GM19372 (cell line): ENCODE results near the gene FAM227B.
"Not testable (repeated sequence)": the region's sequence is repeated elsewhere in the genome, so short reads cannot be mapped to it uniquely, and the experiment has no call there.

Source experiments
- ATAC-seq: cut with Tn5 transposase; IDR thresholded peaks from one replicate; pipeline ENCODE4 v1.9.1; 2021; ENCODE audit warnings: mild to moderate bottlenecking, low read depth, moderate library complexity; ENCODE audit not compliant: unreplicated experiment

Gene FAM227B

DNA sequence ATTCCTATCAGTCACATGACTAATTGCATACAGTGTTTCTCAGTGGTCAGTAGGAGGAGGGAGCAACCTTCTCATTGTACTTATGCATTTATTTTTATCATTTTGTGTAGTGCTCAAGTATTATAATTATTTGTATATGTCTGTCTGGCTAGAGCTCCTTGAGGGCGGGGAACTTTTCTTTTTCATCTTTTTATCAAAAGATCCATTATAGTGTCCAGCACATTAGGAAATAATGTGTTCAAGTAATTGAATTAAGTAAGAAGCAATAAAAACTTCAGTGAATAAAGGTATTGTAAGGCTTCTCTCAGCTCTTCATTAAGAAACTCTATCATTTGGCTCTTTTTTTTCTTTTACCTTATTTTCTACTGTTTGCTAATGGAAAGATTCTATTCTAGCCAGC, 178.8 kb downstream of the FAM227B start:
- no peak for ATAC-seq

DNA sequence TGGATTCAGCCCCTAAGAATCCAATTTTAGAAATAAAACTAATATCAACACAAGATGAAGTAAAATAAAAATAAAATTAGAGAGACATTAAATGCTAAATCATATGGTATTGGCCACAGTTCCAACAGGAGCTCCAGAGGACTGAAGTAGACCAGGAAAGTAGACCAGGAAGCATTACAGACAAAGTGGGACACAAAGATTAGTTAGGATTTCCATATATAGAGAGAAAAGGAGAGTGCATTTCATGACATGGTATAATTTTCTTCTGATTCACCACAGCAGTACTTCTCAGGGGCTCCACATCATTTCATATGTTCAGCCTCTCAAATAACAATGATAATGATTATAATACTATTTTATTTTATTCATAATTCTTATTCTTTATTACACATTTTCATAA, 179.3 kb downstream of the FAM227B start:
- no peak for ATAC-seq

DNA sequence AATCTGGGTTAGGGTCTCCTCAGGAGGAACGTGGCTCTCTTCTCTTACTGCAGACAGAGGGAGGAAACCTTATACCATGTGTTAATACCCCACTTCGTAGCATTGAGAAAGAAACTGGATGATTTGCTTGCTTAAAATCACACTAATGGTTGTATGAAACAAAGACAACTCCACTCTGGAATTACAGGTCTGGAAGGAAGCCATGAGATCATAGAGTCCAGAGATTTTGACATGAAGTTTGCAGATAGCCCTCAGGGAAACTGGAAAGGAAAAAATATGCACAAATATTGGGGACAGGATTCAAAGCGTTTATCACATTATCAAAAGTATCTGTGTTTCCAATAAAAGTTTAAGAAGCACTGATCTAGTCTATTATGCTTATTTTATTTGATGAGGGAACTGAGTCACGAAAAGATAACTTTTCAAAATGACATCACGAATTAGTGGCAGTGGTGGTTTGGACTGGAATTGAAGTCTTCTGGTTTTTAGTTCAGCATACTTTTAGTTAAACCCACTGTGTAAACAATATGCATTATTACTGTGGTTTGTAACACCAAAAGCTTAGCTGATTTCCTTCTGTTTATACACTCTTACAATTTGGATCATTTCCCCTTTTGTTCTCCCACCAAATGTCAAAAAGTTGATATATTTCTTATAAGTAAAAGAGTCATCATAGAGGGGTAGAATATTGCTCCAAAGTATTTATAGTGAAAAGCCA, 180.8 kb downstream of the FAM227B start:
- no peak for ATAC-seq

DNA sequence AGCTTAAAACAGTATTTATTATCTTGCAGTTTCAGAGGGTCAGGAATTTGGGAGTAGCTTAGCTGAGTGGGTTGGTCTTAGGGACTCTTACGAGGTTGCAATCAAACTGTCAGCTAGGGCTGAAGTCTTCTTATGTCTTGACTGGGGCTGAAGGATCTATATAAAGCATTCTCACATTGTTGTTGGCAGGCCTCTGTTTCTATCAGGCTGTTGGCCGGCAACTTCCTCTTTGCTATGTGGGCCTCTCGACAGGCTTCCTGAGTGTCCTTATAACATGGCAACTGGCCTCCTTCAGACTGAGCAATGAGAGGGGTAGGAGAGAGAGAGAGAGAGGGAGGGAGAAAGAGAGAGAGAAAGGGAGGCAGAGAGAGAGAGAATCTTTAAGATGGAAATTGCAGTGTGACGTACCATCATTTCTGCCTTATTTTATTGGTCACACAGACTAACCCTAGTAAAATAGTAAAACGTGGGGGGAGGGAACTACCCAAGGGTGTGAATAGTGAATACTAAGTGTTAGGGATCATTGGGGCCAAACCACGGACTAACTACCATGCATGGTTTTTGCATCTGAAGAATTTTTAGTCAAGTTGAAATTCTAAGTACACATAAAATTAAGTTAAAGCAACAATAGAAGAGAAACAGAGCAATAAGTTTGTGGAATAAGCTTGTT, 181.5 kb downstream of the FAM227B start:
- no peak for ATAC-seq

DNA sequence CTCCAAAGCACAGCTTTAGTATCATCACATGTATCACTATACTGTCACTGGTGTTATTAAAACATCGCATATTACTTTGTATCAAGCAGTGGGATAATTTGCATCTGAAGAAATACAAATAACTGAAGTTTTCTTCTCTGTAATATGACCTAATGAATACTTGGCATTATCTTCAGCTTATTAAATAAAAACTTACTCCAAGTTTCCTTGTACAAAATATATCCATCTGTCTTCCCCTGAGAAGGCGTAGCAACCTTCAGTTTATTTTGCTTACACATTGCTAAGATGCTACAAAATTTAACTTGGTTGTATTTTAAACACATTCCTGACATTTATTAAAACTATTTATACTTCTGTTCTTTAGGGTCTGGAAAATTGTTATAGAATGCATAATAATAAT, 183.9 kb downstream of the FAM227B start:
- ATAC-seq, result no peak

DNA sequence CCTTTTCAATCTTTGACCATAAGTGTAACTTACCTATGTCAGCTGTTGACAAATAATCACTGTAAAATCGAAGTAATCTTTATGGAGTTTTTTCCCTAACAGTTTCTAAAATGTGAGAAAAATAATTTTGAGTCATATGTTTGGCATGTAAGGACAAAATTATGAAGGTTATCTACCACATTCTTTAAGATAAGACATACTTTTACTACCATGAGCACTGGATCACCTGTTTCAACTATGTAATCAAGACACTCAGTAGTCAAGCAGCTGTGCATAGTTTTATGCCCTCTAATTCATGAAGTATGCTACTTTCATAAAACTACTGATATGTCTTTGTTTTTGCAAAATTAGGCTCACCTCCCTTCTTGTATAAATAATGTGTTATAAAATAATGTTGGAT, 185.4 kb downstream of the FAM227B start:
- ATAC-seq, result no peak

DNA sequence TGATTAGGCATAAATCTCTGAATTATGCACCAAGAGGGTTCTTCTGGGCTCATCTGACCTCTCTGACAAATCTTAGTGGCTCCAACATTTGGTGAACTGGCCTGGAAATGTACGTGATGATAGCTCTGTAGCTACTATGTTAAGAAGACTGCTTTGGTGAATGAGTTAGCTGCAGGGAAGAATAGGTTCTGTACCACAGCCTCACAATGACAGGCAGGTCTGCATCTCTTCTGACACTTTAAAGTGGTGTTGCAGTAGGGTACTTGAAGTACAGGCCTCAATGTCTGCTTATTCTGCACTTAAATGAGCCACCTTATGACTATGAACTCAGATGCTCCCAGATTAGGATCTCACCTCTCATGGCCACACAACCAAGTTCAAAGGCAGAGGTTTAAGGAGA, 190.6 kb downstream of the FAM227B start:
- ATAC-seq, result no peak

DNA sequence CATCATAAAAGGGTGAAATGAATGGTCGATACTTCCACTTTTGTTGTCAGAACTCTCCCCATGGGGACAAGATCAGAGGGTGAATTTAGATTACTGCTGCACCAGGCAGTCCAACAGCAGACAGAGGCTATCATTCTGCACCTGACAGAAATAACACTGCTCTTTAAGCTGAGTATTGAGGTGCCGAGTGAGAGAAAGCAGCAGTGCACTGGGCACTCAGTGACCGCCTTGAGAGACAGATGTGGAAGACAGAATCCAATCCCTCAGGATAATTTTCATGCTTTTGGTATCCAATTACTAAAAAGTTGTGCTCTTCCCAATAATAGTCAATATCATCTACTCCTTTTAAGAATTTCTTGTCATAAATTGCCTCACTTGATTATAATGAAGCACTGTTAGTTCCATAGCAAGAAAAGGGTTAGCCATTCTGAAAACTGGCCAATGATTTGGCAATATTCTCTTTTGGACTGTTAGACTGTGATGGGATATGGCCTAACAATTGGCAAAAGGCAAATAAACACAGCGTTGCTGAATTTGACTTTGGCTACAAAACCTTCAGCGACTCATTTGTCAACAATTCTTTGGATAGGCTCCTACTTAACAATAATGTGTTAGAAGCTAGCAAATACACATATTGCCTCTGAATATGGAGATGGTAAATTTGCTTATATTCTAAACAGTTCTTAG, 192.1 kb downstream of the FAM227B start:
- ATAC-seq, result no peak

DNA sequence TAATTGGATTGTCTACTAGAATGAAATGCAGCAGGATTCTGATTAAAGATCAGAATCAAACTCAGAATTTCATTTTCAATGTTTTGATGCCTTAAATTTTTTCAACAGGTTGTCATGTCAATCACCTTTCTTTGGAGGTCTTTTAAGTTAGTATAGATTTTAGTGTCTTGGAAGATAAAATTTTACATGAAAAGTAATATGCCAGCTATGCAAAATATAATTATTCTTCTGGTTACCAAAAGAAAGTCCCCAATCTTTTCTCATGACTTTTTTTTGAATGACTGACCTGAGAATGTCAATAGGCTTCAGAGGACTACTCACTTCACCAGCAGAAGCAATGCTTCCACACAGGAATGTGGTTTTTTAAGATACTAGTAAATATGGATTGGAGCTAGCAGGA, 193.2 kb downstream of the FAM227B start:
- no peak for ATAC-seq

DNA sequence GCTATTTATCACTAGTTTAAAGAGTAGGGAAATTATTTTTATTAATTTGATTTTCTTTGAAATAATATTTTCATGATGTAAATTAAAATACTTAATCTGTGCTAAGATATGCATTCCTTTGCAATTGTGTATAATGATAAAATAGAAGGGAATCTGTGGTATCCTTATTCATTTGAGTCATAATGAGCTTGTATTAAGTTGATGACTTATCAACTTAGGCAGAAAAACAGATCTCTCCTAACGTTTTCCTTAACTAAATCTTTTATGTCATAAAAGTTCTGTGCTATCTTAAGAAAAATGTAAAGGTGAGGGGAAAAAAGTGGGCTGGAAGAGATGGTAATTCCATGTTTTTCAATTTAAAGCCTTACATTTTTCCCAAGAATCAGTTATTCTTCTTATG, 195.7 kb downstream of the FAM227B start:
- no peak for ATAC-seq

DNA sequence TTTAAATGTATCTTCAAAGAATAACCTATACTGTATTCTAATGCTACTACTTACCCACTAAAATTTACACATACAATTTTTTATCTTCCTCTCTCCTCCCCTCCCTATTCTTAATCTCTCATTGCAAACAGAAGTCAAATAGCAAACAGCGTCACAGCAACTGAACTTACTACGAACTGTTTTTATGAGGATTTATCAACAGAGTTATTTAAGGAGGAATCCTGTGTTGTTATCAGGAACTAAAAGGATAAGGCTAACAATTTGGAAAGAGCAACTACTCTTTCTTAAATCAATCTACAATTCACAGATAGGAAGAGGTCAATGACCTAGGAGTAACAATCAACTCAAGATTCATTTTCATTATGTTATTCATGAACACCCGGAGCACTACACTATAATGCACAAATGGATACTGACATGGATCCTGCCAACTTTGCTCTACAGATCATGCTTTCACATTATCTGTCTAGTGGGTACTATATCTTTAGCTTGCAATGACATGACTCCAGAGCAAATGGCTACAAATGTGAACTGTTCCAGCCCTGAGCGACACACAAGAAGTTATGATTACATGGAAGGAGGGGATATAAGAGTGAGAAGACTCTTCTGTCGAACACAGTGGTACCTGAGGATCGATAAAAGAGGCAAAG, 196.6 kb downstream of the FAM227B start:
- no peak for ATAC-seq

DNA sequence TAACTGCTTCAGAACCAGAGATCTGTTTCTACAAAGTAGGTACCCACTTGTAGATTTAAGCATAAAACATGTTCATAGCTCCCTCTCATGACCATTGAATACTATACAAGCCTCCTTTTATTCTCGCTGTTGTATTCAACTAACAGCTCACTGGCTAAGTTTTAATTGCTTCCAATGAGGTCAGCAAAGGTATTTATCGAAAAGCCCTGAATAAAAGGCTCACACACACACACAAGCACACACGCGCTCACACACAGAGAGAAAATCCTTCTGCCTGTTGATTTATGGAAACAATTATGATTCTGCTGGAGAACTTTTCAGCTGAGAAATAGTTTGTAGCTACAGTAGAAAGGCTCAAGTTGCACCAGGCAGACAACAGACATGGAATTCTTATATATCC, 197.6 kb downstream of the FAM227B start, which contains the start of gene FGF7:
Gene FGF7 (plus strand): TSS at position 222 of the 400 bp plus-strand sequence. CDS start 1,056 bp downstream, outside the sequence.
- no peak for ATAC-seq

DNA sequence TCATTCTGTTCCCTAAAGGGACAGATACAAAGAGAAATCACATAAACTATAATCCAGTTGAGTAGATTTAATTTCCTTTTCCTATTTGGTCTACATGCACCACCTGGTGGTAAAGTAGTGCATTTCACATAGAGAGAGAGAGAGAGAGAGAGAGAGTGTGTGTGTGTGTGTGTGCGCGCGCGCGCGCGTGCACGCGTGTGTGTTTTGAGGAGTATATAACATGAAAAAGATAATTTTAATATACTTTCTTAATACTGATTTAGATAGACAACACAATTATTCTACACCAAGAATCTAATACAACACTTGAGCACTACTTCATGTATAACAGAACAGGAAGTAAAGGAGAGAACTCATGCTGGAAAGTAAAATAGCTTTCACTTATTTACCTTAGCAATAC, 198.6 kb downstream of the FAM227B start:
- ATAC-seq, result no peak

DNA sequence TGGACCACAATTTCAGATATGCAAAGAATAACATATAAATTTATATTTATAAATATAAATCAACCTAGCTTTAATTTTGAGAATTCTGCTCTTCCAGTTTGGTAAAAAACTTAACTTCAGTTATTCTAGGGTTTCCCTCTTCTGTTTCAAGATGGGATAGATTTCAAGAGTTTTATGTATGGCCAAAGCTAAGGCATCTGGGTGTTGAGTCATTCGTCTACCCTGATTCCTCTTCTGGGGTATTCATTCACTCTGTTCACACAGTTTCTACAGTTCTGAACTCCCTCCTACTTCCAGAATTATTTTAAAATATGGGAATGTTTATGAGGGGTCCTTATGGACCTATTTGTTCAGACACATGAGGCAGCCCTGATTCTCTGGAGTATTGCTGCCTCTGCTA, 201.8 kb downstream of the FAM227B start:
- ATAC-seq, result no peak

DNA sequence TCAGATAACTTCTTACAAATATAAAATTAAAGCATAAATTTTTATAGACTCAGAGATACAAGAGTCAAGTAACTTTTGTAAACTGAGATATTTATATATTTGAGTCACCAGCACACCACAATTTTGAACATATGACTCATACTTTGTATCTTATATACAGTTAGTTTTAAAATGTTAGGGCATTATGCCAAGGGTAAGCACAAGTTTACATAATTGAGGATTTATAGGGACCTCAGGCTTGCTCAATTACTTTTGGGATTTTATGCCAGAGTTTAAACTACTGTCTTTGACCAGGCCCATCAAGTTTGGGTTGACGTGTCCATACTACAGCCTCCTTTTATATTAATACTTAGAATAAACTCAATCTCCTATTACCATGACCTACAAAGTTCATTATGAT, 205.0 kb downstream of the FAM227B start:
- ATAC-seq, result no peak

DNA sequence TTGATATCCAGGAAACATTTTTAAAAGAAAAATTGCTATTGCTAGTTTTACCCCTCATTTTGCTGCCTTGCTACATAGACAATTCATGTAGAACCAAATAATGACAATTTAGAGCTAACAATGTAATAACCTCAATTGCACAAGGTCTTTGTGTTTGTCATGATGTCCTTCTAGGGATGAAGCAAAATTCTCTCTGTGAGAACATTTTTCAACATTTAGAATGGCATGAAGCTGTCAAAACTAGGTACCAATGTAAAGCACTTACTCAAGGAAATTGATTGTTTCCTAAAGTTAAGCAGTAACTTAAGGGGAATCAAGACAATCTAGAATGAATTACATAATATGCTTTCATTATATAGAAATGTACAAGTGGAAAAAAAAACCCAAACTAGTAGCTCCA, 205.5 kb downstream of the FAM227B start:
- ATAC-seq, result no peak

DNA sequence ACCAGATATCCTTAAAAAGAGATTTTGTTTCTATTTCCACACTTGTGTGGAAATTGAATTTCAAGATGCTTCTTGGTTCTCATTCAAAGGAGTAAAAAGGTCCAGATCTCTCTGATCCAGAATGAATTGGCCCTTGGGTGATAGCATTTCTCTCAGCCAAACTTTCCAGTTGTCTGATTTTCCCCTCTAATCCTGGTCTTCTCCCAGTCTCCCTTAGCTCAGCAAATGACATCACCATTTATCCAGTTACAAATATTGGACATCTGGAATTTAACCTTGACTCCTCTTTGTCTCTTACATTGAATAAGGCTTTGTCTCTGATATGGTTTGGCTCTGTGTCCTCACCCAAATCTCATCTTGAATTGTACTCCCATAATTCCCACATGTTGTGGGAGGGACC, 207.8 kb downstream of the FAM227B start:
- no peak for ATAC-seq

DNA sequence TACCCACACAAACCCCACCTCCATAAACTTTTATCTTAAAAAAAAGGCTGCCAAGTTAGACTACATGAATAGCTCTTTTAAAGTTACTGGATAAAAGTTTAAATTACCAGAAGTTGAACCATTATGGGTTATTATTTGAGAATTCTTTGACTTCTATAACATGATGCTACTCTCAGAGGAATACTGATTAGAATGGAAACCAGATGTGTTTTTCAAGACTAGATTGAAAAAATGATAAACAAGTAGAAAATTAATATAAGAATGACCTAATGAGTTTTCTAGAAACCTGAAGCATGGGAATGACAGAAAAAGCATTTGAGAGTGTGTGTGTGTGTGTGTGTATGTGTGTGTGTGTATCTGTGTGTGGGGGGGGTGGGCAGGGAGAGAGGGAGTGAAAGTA, 210.0 kb downstream of the FAM227B start:
- ATAC-seq, result no peak

DNA sequence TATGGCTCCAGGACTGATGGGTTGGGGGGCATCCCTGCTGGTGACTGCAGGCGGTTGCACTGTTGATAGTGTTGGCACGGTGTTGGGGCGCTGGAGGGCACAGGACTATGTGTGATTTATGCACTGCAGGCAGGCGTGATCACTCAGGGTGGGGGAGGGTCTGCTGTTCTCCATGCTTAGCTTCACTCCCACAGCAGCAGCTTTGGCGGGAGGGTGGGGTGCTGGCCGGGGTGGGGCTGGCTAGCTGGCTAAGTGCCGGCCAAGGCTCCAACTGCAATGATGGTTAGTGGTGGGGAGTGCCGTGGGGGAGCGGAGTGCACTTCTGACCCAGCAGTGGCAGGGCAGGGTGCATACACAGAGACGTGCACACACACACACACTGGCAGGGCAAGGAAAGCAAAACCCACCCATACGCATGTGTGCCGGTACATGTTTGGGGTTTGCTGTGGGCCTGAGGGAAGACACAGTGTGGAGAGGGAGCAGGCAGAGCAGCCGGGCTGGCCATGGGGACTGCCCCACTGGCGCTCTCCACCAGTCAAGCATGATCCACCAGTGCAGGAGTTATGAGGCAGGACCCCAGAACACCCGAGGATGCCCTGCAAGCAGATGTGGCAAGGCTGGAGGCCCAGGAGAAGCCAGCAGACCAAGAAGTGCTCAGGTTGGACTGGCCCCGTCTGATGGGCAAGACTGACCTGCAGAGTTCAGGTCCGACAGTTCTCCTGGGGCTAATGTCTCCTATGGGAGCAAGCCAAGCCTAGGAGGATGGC, 214.1 kb downstream of the FAM227B start:
- no peak for ATAC-seq

DNA sequence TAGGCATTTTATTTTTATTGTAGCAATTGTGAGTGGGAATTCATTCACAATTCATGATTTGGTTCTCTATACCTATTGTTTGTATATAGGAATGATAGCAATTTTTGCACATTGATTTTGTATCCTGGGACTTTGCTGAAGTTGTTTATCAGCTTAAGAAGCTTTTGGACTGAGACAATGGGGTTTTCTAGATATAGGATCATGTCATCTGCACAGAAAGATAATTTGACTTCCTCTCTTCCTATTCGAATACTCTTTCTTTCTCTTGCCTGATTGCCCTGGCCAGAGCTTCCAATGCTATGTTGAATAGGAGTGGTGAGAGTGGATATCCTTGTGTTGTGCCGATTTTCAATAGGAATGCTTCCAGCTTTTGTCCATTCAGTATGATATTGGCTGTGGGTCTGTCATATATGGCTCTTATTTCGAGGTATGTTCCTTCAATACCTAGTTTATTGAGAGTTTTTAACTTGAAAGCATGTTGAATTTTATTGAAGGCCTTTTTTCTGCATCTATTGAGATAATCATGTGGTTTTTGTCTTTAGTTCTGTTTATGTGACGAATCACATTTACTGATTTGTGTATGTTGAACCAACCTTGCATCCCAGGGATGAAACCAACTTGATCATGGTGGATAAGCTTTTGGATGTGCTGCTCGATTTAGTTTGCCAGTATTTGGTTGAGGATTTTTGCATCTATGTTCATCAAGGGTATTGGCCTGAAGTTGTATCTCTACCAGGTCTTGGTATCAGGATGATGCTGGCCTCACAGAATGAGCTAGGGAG, 217.9 kb downstream of the FAM227B start:
- not testable (repeated sequence) for ATAC-seq
